ENCODE measurements around the gene NBPF11.
"Not testable (repeated sequence)": the region's sequence is repeated elsewhere in the genome, so short reads cannot be mapped to it uniquely, and the experiment has no call there.

GRCh38 chr1:148196949-148197348 lies 44.9 kb upstream of the NBPF11 start:
- not testable (repeated sequence) for TF ChIP-seq CTCF, POLR2AphosphoS5 (IDR thresholded peaks at IDR 0.05)

All from transverse colon (tissue), 4 donors.